Nephron (organoid): ENCODE data around the gene USP32.
A peak's percentile ranks its signal among the peaks of the same experiment; 100 is the strongest.

ENCODE experiments used
- H3K27ac Mint-ChIP-seq, 3 experiments: 2 replicates each; pipeline ENCODE4 v1.8.0; 2020; ENCODE audit warnings: mixed read lengths in 3 of 3, mild to moderate bottlenecking in 2 of 3, moderate library complexity in 1 of 3
- H3K27me3 Mint-ChIP-seq: 2 replicates; pipeline ENCODE4 v1.8.0; 2021; ENCODE audit warnings: low read depth, mild to moderate bottlenecking, moderate library complexity, mixed read lengths
- H3K36me3 Mint-ChIP-seq: 2 replicates; pipeline ENCODE4 v1.8.0; 2020; ENCODE audit warnings: low read depth, mixed read lengths
- H3K4me1 Mint-ChIP-seq: 2 replicates; pipeline ENCODE4 v1.8.0; 2020; ENCODE audit warnings: mixed read lengths
- H3K4me3 Mint-ChIP-seq, 3 experiments: 2 replicates each; pipeline ENCODE4 v1.8.0; 2020; ENCODE audit warnings: mild to moderate bottlenecking in 3 of 3, mixed read lengths in 3 of 3, moderate library complexity in 2 of 3
- H3K9me3 Mint-ChIP-seq: 2 replicates; pipeline ENCODE4 v1.8.0; 2020; ENCODE audit warnings: mixed read lengths
- CTCF ChIP-seq, 3 experiments: fragments of 200-600 bp; sonication (generic); IDR thresholded peaks; one replicate each; pipeline ENCODE4 v1.5.0; 2021; ENCODE audit warnings: antibody characterized with exemption in 3 of 3; ENCODE audit not compliant: unreplicated experiment in 3 of 3

USP32 gene

GRCh38 chr17:60141111-60142018 is 250.6 kb downstream of the USP32 start:
- Mint-ChIP-seq H3K27ac (no peak overlapping the region), H3K4me1 (peaks cover 13% of the 10 kb centered on the region), H3K9me3 (no peaks in the 10 kb centered on the region), H3K27me3 (peaks cover 100% of the 10 kb centered on the region), H3K4me3 (peak overlapping the region in 2 of 3 experiments; percentile 23 to 59), H3K36me3 (no peaks in the 10 kb centered on the region)
- no peak for TF ChIP-seq CTCF (IDR thresholded peaks at IDR 0.05; ENCODE audit: unreplicated experiment in 3 of 3)

- H3K4me1 Mint-ChIP-seq, result peaks cover 26% of the 10 kb centered on the region
- peaks cover 97% of the 10 kb centered on the region for H3K27me3 Mint-ChIP-seq
- no peak overlapping the region for H3K27ac Mint-ChIP-seq
- no peaks in the 10 kb centered on the region for H3K9me3 Mint-ChIP-seq
- H3K36me3 Mint-ChIP-seq, result no peaks in the 10 kb centered on the region
- peak overlapping the region; percentile 25 to 61 (median 54) for H3K4me3 Mint-ChIP-seq
- peak; percentile 56 to 74 (median 60) for TF ChIP-seq CTCF (IDR thresholded peaks at IDR 0.05; ENCODE audit: unreplicated experiment in 3 of 3)
Measured at GRCh38 chr17:60139438-60140285, 252.3 kb downstream of the USP32 start.

- Mint-ChIP-seq H3K27me3 (peaks cover 90% of the 10 kb centered on the region), H3K36me3 (no peaks in the 10 kb centered on the region)
Measured at GRCh38 chr17:60138769-60139437, 253.0 kb downstream of the USP32 start.

GRCh38 chr17:60137731-60138130 is 254.2 kb downstream of the USP32 start:
- peaks cover 4% of the 10 kb centered on the region for H3K36me3 Mint-ChIP-seq
- no peak overlapping the region for H3K4me3 Mint-ChIP-seq
- H3K4me1 Mint-ChIP-seq, result peaks cover 30% of the 10 kb centered on the region
- no peak overlapping the region for H3K27ac Mint-ChIP-seq
- no peak for TF ChIP-seq CTCF (IDR thresholded peaks at IDR 0.05; ENCODE audit: unreplicated experiment in 3 of 3)
- H3K9me3 Mint-ChIP-seq, result no peaks in the 10 kb centered on the region
- peaks cover 78% of the 10 kb centered on the region for H3K27me3 Mint-ChIP-seq

More at GRCh38 chr17:60138769-60139437, 253.0 kb downstream of the USP32 start:
- H3K4me1 Mint-ChIP-seq, result peaks cover 34% of the 10 kb centered on the region
- H3K27ac Mint-ChIP-seq, result no peak overlapping the region
- no peak overlapping the region for H3K4me3 Mint-ChIP-seq
- TF ChIP-seq CTCF (IDR thresholded peaks at IDR 0.05; ENCODE audit: unreplicated experiment in 3 of 3), result no peak
- no peaks in the 10 kb centered on the region for H3K9me3 Mint-ChIP-seq

- H3K27me3 Mint-ChIP-seq, result peaks cover 62% of the 10 kb centered on the region
- TF ChIP-seq CTCF (IDR thresholded peaks at IDR 0.05; ENCODE audit: unreplicated experiment in 3 of 3), result no peak
Measured at GRCh38 chr17:60135951-60136666, 255.8 kb downstream of the USP32 start.

More at GRCh38 chr17:60135951-60136666, 255.8 kb downstream of the USP32 start:
- Mint-ChIP-seq H3K9me3 (no peaks in the 10 kb centered on the region), H3K4me1 (peaks cover 22% of the 10 kb centered on the region), H3K4me3 (peak overlapping the region; percentile 91 to 97 (median 96)), H3K36me3 (peaks cover 9% of the 10 kb centered on the region), H3K27ac (no peak overlapping the region)
